ENCODE measurements around the gene LDLRAD3.

DNA sequence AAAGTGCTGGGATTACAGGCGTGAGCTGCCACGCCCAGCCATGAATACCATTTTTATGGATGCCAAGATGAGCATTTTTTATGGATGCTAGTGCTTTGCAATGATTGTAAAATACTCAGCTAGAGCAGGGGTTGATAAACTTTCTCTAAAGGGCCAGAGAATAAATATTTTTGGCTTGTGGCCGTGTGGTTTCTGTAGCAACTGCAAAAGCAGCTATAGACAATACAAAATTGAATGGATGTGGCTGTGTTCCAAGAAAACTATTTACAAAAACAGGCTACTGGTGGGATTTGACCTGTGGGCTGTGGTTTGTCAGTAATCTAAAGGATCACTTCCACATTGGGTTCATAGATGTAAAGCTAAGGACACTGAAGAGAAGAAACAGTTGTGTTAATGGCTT is 289.3 kb downstream of the LDLRAD3 start:
- TF ChIP-seq POLR2A (IDR thresholded peaks at IDR 0.05; ENCODE audit: low read length) (no peak), GATA1 (IDR thresholded peaks at IDR 0.05; ENCODE audit: low read depth, low read length) (no peak)

Measured in erythroblast (primary cell).